Measurements from ENCODE around the gene MAGEB18.

Gene MAGEB18

GRCh38 chrX:26138274-26138673, at the start of gene MAGEB18:
Gene MAGEB18, plus strand, starts transcription at chrX:26138343. Its CDS starts 643 bp downstream, at chrX:26138986.
- no peak for DNase-seq

- no peak for DNase-seq
These were observed 37.7 kb upstream of the MAGEB18 start for GRCh38 chrX:26100421-26100920.

GRCh38 chrX:26109142-26109541, 29.0 kb upstream of the MAGEB18 start:
- no peak for DNase-seq

GRCh38 chrX:26146024-26146423, 7.9 kb downstream of the MAGEB18 start:
- no peak for DNase-seq

- no peak for DNase-seq
These were observed 22.2 kb downstream of the MAGEB18 start, which contains the start of gene MAGEB6B for GRCh38 chrX:26160301-26160700. Gene MAGEB6B, plus strand, starts transcription at chrX:26160601. Its CDS starts 0 bp downstream, at chrX:26160601.
